Naive thymus-derived CD8-positive, alpha-beta T cell (primary cell): ENCODE data around the gene RAP1GAP2. TPM values are rescaled to one million over a fixed set of nuclear protein-coding genes. Genes with fewer than 3 reads are reported as not detected.
A peak's percentile ranks its signal among the peaks of the same experiment; 100 is the strongest.
"Not testable (repeated sequence)": the region's sequence is repeated elsewhere in the genome, so short reads cannot be mapped to it uniquely, and the experiment has no call there.

Source experiments
- ATAC-seq, 2 donors: fragments of 150-1000 bp; cut with Tn5 transposase in 1 of 2; sonication (Bioruptor Pico), chemical (Tn5 transposase) in 1 of 2; 1 replicate in 1 of 2; 2 replicates in 1 of 2; pipeline ENCODE4 v1.10.0; 2021; ENCODE audit warnings: mild to moderate bottlenecking in 2 of 2, moderate library complexity in 2 of 2
- POLR2A ChIA-PET: fragments of 350-600 bp; sonication (Branson Sonifier 250); formaldehyde crosslinking; loops from one replicate; lab custom pipeline; 2021; ENCODE audit warnings: antibody characterized with exemption; lab: Charles Lee
- DNase-seq, 10 donors: peaks; one replicate each; pipeline versions ENCODE4 v3.0.0 to v3.0.0-alpha.2; 2020 to 2022
- H3K27ac Mint-ChIP-seq, 10 donors: one replicate each; pipeline ENCODE4 v1.8.0; 2020 to 2022; ENCODE audit warnings: mild to moderate bottlenecking in 10 of 10, mixed read lengths in 10 of 10, moderate library complexity in 4 of 10, inconsistent platforms in 1 of 10
- H3K27me3 Mint-ChIP-seq, 5 donors: one replicate each; pipeline ENCODE4 v1.8.0; 2021 to 2022; ENCODE audit warnings: mixed read lengths in 5 of 5
- H3K36me3 Mint-ChIP-seq, 3 donors: one replicate each; pipeline ENCODE4 v1.8.0; 2020 to 2022; ENCODE audit warnings: mixed read lengths in 3 of 3, mild to moderate bottlenecking in 2 of 3, inconsistent platforms in 1 of 3
- H3K4me1 Mint-ChIP-seq, 4 donors: one replicate each; pipeline ENCODE4 v1.8.0; 2021 to 2022; ENCODE audit warnings: mixed read lengths in 4 of 4
- H3K4me3 Mint-ChIP-seq, 10 donors: one replicate each; pipeline ENCODE4 v1.8.0; 2020 to 2022; ENCODE audit warnings: mild to moderate bottlenecking in 10 of 10, mixed read lengths in 10 of 10, moderate library complexity in 6 of 10, inconsistent platforms in 1 of 10
- H3K9me3 Mint-ChIP-seq, 9 donors: one replicate each; pipeline ENCODE4 v1.8.0; 2020 to 2022; ENCODE audit warnings: mixed read lengths in 9 of 9, mild to moderate bottlenecking in 3 of 9, inconsistent platforms in 1 of 9, moderate library complexity in 1 of 9
- polyA plus RNA-seq, 3 donors: library from polyadenylated mRNA; unstranded; fragments of 300-500 nt; fragmentation: Illumina TruSeq; gene quantifications; one replicate each; pipeline ENCODE4 v1.2.3, GENCODE V29; 2021
- total RNA-seq, 8 experiments: library from RNA in 2 of 8; stranded (reverse) in 2 of 8; gene quantifications; one replicate each; pipeline ENCODE4 v1.2.3 and lab custom pipeline; 2021 to 2026

Gene RAP1GAP2
- total and polyA plus RNA-seq, 5 experiments from 2014 or later, result 0.44 to 1.6 (median 1.3) TPM

- no peaks in the 10 kb centered on the region for H3K27me3 Mint-ChIP-seq
- H3K4me3 Mint-ChIP-seq, result no peak overlapping the region
- H3K36me3 Mint-ChIP-seq, result peaks cover 0 to 7% (median 4%) of the 10 kb centered on the region in 3 donors
- POLR2A ChIA-PET, result no interaction called here
- peaks cover 0 to 2% (median 0%) of the 10 kb centered on the region in 4 donors for H3K4me1 Mint-ChIP-seq
- ATAC-seq (no peak), DNase-seq (no peak)
- H3K27ac Mint-ChIP-seq, result no peak overlapping the region
- H3K9me3 Mint-ChIP-seq, result no peaks in the 10 kb centered on the region
Observed at GRCh38 chr17:2974347-2974746, 178.1 kb downstream of the RAP1GAP2 start.

GRCh38 chr17:2975469-2975958 is 179.3 kb downstream of the RAP1GAP2 start:
- Mint-ChIP-seq H3K4me1 (peaks cover 0 to 2% (median 0%) of the 10 kb centered on the region in 4 donors), H3K27me3 (no peaks in the 10 kb centered on the region), H3K4me3 (no peak overlapping the region), H3K9me3 (no peaks in the 10 kb centered on the region), H3K27ac (peak overlapping the region in 1 of 10 donors; percentile 30), H3K36me3 (peaks cover 0 to 12% (median 6%) of the 10 kb centered on the region in 3 donors)
- POLR2A ChIA-PET, result no interaction called here
- DNase-seq, result no peak
- no peak for ATAC-seq

- H3K4me1 Mint-ChIP-seq, result peaks cover 0 to 2% (median 0%) of the 10 kb centered on the region in 4 donors
- no peaks in the 10 kb centered on the region for H3K9me3 Mint-ChIP-seq
- no peak for ATAC-seq
- no peak overlapping the region for H3K27ac Mint-ChIP-seq
- POLR2A ChIA-PET, result no interaction called here
- no peak for DNase-seq
- H3K4me3 Mint-ChIP-seq, result no peak overlapping the region
- no peaks in the 10 kb centered on the region for H3K27me3 Mint-ChIP-seq
- peaks cover 0 to 19% (median 9%) of the 10 kb centered on the region in 3 donors for H3K36me3 Mint-ChIP-seq
Observed at GRCh38 chr17:2977157-2977556, 180.9 kb downstream of the RAP1GAP2 start.

- Mint-ChIP-seq H3K4me1 (peaks cover 0 to 2% (median 0%) of the 10 kb centered on the region in 4 donors), H3K36me3 (peaks cover 0 to 28% (median 17%) of the 10 kb centered on the region in 3 donors), H3K27me3 (no peaks in the 10 kb centered on the region), H3K9me3 (no peaks in the 10 kb centered on the region), H3K4me3 (no peak overlapping the region), H3K27ac (peak overlapping the region in 1 of 10 donors; percentile 26)
- DNase-seq (no peak), ATAC-seq (no peak)
- POLR2A ChIA-PET, result interaction anchor here (0.7 kb wide), 1 partner anchor 33 kb away, joined by 3 read pairs; no protein-coding TSS in a partner anchor
Observed at GRCh38 chr17:2978116-2978515, 181.9 kb downstream of the RAP1GAP2 start.

- Mint-ChIP-seq H3K9me3 (no peaks in the 10 kb centered on the region), H3K36me3 (peaks cover 0 to 34% (median 16%) of the 10 kb centered on the region in 3 donors)
Observed at GRCh38 chr17:2978991-2979390, 182.8 kb downstream of the RAP1GAP2 start.

GRCh38 chr17:2980211-2980903 is 184.1 kb downstream of the RAP1GAP2 start:
- POLR2A ChIA-PET, result no interaction called here
- Mint-ChIP-seq H3K27me3 (peaks cover 0 to 2% (median 0%) of the 10 kb centered on the region in 5 donors), H3K4me3 (no peak overlapping the region), H3K9me3 (no peaks in the 10 kb centered on the region), H3K36me3 (peaks cover 0 to 41% (median 18%) of the 10 kb centered on the region in 3 donors), H3K27ac (peak overlapping the region in 1 of 10 donors; percentile 52), H3K4me1 (peaks cover 0 to 2% (median 0%) of the 10 kb centered on the region in 4 donors)
- DNase-seq, result no peak
- no peak for ATAC-seq

More at GRCh38 chr17:2978991-2979390, 182.8 kb downstream of the RAP1GAP2 start:
- Mint-ChIP-seq H3K27me3 (no peaks in the 10 kb centered on the region), H3K4me3 (no peak overlapping the region), H3K27ac (no peak overlapping the region), H3K4me1 (peaks cover 0 to 2% (median 0%) of the 10 kb centered on the region in 4 donors)
- POLR2A ChIA-PET, result no interaction called here
- no peak for DNase-seq
- no peak for ATAC-seq

- no peak for DNase-seq
- POLR2A ChIA-PET, result no interaction called here
- H3K4me1 Mint-ChIP-seq, result peaks cover 0 to 2% (median 0%) of the 10 kb centered on the region in 4 donors
- H3K36me3 Mint-ChIP-seq, result peaks cover 0 to 47% (median 20%) of the 10 kb centered on the region in 3 donors
- no peaks in the 10 kb centered on the region for H3K9me3 Mint-ChIP-seq
- H3K27ac Mint-ChIP-seq, result no peak overlapping the region
- peaks cover 0 to 2% (median 0%) of the 10 kb centered on the region in 5 donors for H3K27me3 Mint-ChIP-seq
- ATAC-seq, result no peak
- no peak overlapping the region for H3K4me3 Mint-ChIP-seq
Observed at GRCh38 chr17:2980904-2981246, 184.6 kb downstream of the RAP1GAP2 start.

- POLR2A ChIA-PET, result no interaction called here
- Mint-ChIP-seq H3K9me3 (no peaks in the 10 kb centered on the region), H3K27ac (no peak overlapping the region), H3K4me3 (no peak overlapping the region), H3K4me1 (peaks cover 0 to 2% (median 0%) of the 10 kb centered on the region in 4 donors), H3K36me3 (peaks cover 0 to 48% (median 20%) of the 10 kb centered on the region in 3 donors), H3K27me3 (peaks cover 0 to 2% (median 0%) of the 10 kb centered on the region in 5 donors)
- no peak for DNase-seq
- ATAC-seq, result no peak
Observed at GRCh38 chr17:2981325-2981724, 185.1 kb downstream of the RAP1GAP2 start.

- H3K4me1 Mint-ChIP-seq, result peaks cover 0 to 2% (median 0%) of the 10 kb centered on the region in 4 donors
- no peak for DNase-seq
- H3K9me3 Mint-ChIP-seq, result no peaks in the 10 kb centered on the region
- peak overlapping the region in 1 of 10 donors; percentile 24 for H3K27ac Mint-ChIP-seq
- H3K4me3 Mint-ChIP-seq, result no peak overlapping the region
- H3K27me3 Mint-ChIP-seq, result peaks cover 0 to 2% (median 0%) of the 10 kb centered on the region in 5 donors
- no peak for ATAC-seq
- peaks cover 0 to 53% (median 24%) of the 10 kb centered on the region in 3 donors for H3K36me3 Mint-ChIP-seq
- POLR2A ChIA-PET, result no interaction called here
Observed at GRCh38 chr17:2982854-2983253, 186.6 kb downstream of the RAP1GAP2 start.

- Mint-ChIP-seq H3K27me3 (peaks cover 0 to 2% (median 0%) of the 10 kb centered on the region in 5 donors), H3K9me3 (no peaks in the 10 kb centered on the region), H3K36me3 (peaks cover 0 to 53% (median 28%) of the 10 kb centered on the region in 3 donors), H3K27ac (no peak overlapping the region), H3K4me3 (no peak overlapping the region), H3K4me1 (peaks cover 0 to 2% (median 0%) of the 10 kb centered on the region in 4 donors)
- POLR2A ChIA-PET, result no interaction called here
- DNase-seq, result no peak
- ATAC-seq, result no peak
Observed at GRCh38 chr17:2983255-2983654, 187.0 kb downstream of the RAP1GAP2 start.

GRCh38 chr17:2985318-2985717 is 189.1 kb downstream of the RAP1GAP2 start:
- DNase-seq, result no peak
- peaks cover 0 to 3% (median 1%) of the 10 kb centered on the region in 4 donors for H3K4me1 Mint-ChIP-seq
- ATAC-seq, result no peak
- H3K36me3 Mint-ChIP-seq, result peaks cover 0 to 50% (median 30%) of the 10 kb centered on the region in 3 donors
- POLR2A ChIA-PET, result no interaction called here
- H3K27ac Mint-ChIP-seq, result no peak overlapping the region
- peaks cover 0 to 2% (median 0%) of the 10 kb centered on the region in 5 donors for H3K27me3 Mint-ChIP-seq
- no peaks in the 10 kb centered on the region for H3K9me3 Mint-ChIP-seq
- no peak overlapping the region for H3K4me3 Mint-ChIP-seq

- Mint-ChIP-seq H3K27me3 (peaks cover 0 to 2% (median 0%) of the 10 kb centered on the region in 5 donors), H3K4me3 (no peak overlapping the region), H3K9me3 (no peaks in the 10 kb centered on the region), H3K4me1 (peaks cover 0 to 5% (median 2%) of the 10 kb centered on the region in 4 donors), H3K36me3 (peaks cover 0 to 43% (median 23%) of the 10 kb centered on the region in 3 donors), H3K27ac (peak overlapping the region in 1 of 10 donors; percentile 43)
- no peak for ATAC-seq
- POLR2A ChIA-PET, result no interaction called here
- DNase-seq, result no peak
Observed at GRCh38 chr17:2986925-2987324, 190.7 kb downstream of the RAP1GAP2 start.

GRCh38 chr17:2989396-2989795 is 193.2 kb downstream of the RAP1GAP2 start:
- ATAC-seq, H3K27me3 Mint-ChIP-seq, DNase-seq, H3K4me1 Mint-ChIP-seq, H3K4me3 Mint-ChIP-seq, H3K9me3 Mint-ChIP-seq, H3K27ac Mint-ChIP-seq: not testable (repeated sequence)
- POLR2A ChIA-PET, result interaction anchor here (0.8 kb wide), 1 partner anchor 80 kb away, joined by 3 read pairs; no protein-coding TSS in a partner anchor
- H3K36me3 Mint-ChIP-seq, result peaks cover 0 to 35% (median 14%) of the 10 kb centered on the region in 3 donors
